A549 (cell line): ENCODE measurements around the gene PDE3A.

ENCODE experiments used
- BHLHE40 ChIP-seq: IDR thresholded peaks from 2 replicates; pipeline ENCODE4 v1.6.1; 2012; ENCODE audit warnings: low read depth, low read length, inconsistent platforms
- EP300 ChIP-seq, 2 experiments: fragments of >200 bp; sonication (Bioruptor Twin); formaldehyde crosslinking; IDR thresholded peaks; 2 replicates in 1 of 2; 3 replicates in 1 of 2; pipeline ENCODE4 v1.6.1; 2016 to 2017
- HEYL ChIP-seq: fragments of 250-450 bp; sonication (Bioruptor Pico); IDR thresholded peaks from 2 replicates; pipeline ENCODE4 v1.8.0; 2021; ENCODE audit warnings: mild to moderate bottlenecking, moderate library complexity
- KDM1A ChIP-seq: fragments of 200-600 bp; sonication (generic); IDR thresholded peaks from 2 replicates; pipeline ENCODE4 v1.6.1; 2016; ENCODE audit warnings: low read depth, mild to moderate bottlenecking
- POLR2A ChIP-seq: IDR thresholded peaks from 2 replicates; pipeline ENCODE4 v1.6.1; 2012; ENCODE audit warnings: mild to moderate bottlenecking, low read length
- USF2 ChIP-seq: fragments of 450-650 bp; IDR thresholded peaks from 2 replicates; pipeline ENCODE4 v1.6.1; 2014; ENCODE audit warnings: antibody characterized with exemption
- TF ChIP-seq, protein P1 (sequence below): fragments of >200 bp; sonication (Bioruptor Twin); formaldehyde crosslinking; IDR thresholded peaks from 3 replicates; pipeline ENCODE4 v1.5.1; 2016

DNA sequence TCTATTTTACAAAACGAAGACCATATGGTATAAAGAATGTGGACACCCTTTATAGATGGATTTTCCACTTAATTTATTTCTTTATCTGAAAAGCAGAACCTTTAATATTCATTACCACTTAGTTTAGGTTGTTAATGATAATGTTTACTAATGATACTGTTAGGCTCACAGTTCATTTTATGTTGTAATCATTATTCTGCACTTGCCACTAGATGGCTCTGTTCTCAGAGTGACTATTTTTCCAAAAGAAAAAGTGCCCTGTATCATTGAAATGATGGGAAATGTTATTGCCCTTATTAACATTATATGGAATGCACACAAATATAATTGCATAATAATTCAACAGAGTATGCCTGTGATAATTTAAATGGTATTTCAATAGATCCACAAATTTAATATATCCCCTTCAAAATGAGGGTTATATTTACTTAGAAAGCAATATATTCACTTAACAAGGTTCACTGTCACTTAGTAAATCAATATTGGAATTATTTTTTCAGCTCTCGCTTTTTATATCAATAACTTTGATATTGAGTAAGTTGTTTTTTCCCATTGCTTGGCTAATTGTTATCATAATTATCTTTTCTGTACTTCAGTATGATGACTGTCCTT is 95.7 kb downstream of the PDE3A start:
- TF ChIP-seq EP300 (IDR thresholded peaks at IDR 0.05) (no peak), USF2 (no peak), HEYL (CRISPR knock-in tag) (no peak), POLR2A (no peak), BHLHE40 (no peak), KDM1A (no peak)
- TF ChIP-seq, protein P1, sequence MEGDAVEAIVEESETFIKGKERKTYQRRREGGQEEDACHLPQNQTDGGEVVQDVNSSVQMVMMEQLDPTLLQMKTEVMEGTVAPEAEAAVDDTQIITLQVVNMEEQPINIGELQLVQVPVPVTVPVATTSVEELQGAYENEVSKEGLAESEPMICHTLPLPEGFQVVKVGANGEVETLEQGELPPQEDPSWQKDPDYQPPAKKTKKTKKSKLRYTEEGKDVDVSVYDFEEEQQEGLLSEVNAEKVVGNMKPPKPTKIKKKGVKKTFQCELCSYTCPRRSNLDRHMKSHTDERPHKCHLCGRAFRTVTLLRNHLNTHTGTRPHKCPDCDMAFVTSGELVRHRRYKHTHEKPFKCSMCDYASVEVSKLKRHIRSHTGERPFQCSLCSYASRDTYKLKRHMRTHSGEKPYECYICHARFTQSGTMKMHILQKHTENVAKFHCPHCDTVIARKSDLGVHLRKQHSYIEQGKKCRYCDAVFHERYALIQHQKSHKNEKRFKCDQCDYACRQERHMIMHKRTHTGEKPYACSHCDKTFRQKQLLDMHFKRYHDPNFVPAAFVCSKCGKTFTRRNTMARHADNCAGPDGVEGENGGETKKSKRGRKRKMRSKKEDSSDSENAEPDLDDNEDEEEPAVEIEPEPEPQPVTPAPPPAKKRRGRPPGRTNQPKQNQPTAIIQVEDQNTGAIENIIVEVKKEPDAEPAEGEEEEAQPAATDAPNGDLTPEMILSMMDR = peak; percentile 59
